Islet precursor cell (in vitro differentiated cells): ENCODE results near the gene PIEZO1.

Source experiments
- DNase-seq: peaks from one replicate; pipeline ENCODE4 v3.0.0-alpha.2; 2018

The PIEZO1 gene

DNA sequence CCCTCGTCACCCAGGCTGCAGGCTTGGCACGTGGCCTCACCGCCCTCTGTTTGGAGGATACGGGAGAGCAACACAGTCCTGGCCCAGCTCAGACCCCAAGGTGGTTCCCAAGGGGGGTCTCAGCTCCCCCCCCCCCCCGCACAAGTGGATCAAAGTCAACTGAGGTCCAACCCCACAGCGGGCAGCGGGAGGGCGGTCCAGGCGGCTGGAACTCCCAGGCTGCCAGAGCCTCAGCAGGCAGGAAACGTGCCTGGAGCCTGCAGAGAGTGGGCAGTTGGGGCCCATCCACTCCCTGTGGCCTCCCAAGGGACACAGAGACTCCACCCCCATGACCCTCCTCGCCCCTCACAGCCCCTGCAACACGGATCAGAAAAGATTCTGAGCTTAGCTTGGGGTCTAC lies 36.7 kb downstream of the PIEZO1 start:
- no peak for DNase-seq

DNA sequence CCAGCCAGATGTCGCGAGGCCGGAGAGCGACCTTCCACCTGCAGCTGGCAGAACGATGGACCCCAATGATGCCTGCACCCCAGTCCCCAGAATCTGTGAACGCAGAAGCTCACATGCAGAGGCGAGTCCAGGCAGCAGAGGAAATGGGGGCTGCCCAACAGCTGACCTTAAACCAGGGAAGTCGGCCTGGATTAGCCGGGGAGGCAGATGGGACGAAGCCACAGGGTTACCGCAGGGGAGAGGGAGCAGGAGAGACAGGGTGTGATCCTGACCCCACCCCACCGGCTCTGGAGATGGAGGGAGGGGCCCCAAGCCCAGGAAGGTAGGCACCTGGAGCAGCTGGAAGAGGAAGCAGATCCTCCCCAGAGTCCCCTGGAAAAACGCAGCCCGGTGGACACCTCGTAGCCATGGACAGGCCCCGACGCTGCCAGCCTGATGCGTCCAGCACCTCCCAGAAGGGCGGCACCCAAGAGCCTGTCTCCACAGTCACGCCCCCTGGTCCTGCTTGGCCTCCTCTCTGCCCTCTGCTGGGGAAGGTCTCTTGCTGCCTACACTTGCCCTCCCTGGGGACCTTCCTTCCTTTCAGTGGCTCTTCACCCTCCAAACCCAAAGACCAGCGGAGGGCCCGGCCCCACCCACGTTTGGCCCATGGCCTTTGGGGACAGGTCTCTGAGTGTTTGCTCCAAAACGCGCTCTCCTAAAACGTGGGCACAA lies 37.3 kb downstream of the PIEZO1 start:
- peak; percentile 85 for DNase-seq

- no peak for DNase-seq
These were observed 38.5 kb downstream of the PIEZO1 start for GRCh38 chr16:88746506-88746905.

GRCh38 chr16:88744577-88745521 lies 40.2 kb downstream of the PIEZO1 start:
- no peak for DNase-seq

DNA sequence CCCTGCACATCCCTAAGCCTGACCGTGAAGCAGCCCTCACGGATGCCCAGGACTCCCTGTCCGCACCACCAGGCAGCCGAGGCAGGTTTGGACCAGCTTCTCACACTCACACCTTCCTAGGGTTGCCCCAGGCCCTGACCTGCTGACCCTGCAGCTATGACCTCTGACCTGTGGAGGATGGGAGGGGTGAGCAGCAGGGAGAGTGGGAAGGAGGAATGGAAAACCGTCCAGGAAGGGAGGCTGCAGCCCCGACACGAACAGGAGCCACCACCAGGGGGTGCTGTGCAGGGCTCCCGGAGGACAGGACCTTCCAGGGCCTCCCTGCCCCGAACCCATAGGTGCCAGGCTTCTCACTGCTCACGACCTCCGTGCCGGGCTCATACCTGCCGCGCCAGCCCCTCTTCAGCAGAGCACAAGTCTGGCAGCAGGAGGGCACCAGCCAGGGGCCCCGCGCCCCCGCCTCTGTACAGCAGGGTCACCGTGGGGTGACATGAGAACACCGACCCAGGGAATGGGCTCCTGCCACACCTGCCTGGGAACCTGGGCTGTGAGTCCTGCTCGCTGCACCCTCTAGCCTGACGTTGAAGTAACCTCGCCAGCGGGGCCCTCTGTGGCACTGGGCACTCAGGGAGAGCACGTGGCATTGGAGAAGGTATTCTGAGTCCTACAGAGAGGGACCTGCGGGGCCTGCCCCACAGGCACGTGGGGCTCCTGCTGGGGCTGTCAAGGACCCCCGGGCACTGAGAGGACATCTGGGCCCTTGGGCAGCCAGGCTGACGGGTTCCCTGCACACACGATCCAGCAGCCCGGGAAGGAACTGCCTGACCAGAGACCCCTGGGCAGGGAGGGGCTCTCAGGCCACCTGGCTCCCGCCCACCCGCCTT lies 41.1 kb downstream of the PIEZO1 start:
- DNase-seq: peak; percentile 87

DNA sequence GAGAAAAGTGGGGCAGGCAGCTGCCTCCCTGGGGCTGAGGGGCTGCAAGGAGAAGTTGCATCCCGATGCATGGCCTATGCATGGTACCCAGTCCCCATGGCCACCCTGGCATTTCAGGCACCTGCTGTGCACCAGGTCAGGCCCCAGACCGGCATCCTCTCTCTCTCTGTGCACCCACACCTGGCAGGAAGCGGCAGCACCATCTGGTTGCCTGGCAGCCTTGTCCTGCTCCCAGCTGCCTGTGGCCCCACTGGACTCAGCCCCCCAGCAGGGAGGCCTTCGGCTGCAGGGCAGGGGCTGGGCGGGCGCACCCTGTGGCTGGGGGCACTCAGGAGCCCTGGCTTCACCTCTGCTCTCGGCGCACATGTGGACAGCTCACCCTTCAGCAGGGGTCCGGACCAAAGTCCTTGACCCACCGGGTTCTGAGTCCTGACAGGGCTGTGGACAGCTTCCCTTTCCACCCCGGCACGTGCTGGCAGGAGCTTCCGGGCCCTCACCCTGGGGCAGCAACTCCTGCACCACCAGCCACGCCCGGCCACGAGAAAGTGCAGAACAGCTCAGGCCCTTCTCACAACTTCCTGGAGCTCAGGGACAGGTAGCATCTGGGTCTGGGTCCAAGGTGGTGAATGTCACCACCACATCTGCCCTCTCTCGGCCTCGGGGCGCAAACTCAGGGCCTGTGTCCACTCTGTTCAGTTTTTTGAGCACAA lies 42.0 kb downstream of the PIEZO1 start:
- DNase-seq: no peak

GRCh38 chr16:88741368-88741767 lies 43.7 kb downstream of the PIEZO1 start:
- DNase-seq: no peak

- no peak for DNase-seq
These were observed 44.3 kb downstream of the PIEZO1 start for GRCh38 chr16:88740727-88741055.

DNA sequence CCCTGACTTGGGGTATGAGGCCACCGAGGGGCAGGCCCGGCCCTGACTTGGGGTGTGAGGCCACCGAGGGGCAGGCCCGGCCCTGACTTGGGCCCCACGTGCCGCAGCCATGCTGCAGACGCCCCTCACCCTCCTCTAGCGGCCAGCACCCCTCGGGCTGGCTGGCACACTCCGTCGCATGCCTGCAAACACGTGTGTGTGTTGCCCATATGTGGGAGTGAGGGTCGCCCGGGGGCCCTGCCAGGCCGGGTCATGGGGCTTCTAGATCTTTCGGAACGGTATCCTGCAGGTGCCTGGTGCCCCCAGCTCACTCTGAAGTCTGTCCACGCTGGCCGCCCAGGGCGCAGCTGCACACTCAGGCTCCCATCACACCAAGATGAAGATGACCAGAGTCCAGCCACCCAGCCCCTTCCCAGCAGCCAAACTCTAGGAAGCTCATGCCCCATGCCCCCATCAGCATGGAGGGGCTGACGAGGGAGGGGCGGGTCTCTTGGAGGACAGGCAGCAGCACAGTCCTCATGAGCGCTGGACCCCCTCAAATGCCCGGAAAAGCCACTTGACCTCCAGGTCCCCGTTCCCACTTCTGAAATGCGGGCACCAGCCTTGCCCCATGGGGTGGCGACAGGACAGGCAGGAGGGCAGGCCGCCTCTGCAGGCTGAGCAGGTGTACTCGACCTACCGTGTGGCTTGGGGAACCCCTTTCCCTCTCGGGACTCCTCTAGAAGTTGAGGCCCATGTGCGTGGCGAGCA lies 44.9 kb downstream of the PIEZO1 start:
- no peak for DNase-seq

DNA sequence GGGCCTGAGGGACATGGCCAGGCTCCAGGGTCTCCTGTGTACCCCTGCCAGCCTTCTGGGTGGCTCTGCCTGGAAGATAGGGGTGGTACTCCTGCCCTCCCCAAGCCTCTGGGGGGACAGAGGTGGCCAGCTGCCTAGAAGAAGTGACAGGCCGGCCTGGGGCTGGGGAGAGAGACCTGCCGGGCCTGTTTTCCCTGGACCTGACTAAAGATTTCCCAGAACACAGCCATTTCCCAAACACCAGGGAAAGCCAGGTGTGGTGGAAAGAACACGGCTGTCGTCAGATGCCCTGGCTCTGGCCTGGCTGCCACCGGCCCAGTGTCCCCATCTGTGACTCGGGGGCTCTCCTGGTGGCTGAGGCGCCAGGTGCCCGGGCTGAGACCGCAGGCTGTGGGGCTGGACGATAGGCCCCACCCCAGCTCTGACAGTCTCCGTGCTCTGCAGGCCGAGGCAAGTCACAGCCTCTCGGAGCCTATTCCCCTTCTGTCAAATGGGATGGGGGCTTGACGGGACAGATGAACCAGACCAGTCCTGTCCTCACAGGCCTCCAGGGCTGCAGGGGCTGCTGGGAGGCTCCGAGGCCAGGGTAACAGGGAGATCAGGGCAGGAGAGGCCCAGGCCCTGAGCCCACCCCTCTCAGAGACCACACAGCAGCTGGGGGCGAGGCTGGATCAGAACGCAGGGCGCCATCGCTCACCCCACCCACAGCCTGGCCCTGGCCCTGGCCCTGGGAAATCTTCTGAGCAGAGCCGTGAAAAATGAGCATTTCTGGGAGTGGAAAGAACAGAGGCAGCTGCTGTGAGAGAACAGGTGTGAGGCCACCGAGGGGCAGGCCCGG lies 45.7 kb downstream of the PIEZO1 start:
- DNase-seq: no peak

DNA sequence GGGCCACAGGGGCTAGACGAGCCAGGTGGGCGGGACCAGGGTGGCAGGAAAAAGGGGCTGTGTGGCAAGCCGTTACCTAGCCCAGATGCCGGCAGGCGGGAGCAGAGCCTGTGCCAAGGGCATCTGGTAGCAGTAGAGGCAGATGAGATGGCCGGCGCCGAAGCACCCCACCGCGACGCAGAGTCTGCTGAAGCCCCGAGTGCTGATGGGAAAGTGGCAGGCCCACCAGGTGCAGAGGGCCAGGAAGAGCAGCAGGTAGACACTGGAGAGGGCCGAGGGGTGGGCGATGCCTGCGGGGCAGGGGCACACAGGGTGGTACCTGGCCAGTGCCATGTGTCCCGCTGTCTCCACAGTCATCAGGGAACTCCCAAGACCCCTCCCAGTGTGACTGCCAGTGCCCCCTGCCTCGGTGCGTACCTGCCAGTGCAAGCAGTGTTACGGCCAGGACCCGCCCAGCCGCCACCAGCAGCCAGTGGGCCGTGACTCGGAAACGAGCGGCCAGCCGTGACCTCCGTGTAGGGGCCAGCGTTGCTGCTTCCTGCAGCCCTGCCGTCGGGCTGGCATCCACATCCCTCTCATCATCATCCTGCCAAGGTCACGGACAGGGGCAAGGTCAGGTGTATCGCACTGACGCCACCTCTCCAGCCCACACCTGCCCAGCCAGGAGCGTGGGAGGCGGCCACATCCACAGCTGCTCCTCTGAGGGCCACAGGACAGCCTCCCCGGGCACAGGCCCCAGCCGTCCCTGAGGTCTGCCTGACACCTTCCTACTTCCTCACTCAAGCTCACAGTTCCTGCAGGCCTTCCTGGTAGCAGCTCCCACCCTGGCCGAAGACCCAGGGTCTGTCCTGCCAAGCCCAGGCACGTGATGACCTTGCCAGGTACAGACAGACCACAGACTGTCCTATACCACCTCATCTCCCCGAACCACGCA lies 46.6 kb downstream of the PIEZO1 start:
- no peak for DNase-seq

DNA sequence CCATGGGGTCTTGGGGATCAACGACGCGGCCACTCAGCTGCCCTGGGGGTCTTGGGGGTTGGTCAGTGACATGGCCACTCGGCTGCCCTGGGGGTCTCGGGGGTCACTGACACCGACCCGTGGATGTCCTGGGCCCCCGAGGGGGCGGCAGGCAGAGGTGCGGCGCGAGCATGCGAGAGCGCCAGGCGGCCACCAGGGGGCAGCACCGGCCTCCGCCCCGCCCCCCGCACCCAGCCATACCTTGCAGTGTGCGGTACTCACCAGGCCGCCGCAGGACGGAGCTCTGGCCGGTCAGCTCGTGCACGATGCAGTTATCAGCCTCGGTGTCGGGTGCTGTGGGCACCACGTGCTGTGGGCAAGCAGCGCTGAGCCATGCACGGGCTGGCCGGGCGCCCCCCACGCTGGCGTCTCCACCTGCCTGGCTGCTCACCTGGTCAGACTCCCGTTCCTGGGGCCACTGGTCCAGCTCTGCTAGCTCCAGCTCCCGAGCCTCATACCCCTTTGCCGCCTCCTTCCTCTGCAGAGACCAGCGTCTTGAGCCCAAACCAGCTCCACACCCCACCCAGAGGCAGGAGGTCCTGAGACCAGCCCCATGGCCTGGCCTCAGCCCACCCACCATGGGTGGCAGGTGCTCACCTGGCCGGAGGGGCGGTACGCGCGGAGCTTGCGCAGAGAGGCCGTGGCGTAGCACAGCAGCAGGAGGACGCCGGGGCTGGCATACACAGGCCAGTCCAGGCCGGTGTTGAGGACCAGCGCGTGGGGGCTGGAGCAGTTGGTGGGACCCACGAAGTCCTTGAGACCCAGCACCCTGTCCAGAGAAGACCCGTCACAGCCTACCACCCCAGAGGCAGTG lies 47.5 kb downstream of the PIEZO1 start:
- DNase-seq: peak; percentile 80

DNA sequence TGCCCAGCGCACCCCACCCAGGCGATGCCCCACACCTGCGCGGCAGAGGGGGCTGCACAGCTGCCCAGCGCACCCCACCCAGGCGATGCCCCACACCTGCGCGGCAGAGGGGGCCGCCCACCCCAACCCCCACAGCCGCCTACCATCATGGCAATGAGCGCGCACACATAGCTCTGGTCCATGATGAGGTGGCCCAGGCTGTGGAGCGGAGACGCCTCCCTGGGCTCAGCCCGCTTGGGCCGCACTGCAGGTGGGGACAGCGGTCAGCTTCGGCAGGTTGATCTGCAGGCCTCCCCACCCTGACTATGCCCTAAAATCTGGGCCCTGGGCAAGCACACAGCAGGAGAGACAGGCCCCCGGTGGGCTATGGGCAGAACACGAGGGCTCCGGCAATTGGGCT lies 48.5 kb downstream of the PIEZO1 start:
- no peak for DNase-seq

- no peak for DNase-seq
These were observed 48.9 kb downstream of the PIEZO1 start for GRCh38 chr16:88736088-88736487.

DNA sequence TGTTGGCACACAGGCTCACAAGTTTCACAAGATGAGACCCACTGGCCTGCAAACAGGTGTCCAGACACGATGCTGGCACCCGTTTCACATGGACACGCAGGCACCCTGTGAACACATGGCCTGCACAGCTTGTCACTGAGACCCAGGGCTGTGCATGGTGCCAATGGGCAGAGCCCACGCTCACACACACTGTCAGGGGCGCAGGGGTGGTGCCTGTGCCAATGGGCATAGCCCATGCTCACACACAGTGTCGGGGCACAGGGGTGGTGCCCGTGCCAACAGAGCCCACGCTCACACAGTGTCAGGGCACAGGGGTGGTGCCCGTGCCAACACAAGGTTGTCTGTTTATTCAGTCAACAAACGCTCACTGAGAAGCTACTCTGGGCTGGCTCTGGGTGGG lies 49.4 kb downstream of the PIEZO1 start:
- no peak for DNase-seq

GRCh38 chr16:88735121-88735520 lies 49.9 kb downstream of the PIEZO1 start:
- DNase-seq: no peak

GRCh38 chr16:88734361-88734728 lies 50.7 kb downstream of the PIEZO1 start:
- no peak for DNase-seq

DNA sequence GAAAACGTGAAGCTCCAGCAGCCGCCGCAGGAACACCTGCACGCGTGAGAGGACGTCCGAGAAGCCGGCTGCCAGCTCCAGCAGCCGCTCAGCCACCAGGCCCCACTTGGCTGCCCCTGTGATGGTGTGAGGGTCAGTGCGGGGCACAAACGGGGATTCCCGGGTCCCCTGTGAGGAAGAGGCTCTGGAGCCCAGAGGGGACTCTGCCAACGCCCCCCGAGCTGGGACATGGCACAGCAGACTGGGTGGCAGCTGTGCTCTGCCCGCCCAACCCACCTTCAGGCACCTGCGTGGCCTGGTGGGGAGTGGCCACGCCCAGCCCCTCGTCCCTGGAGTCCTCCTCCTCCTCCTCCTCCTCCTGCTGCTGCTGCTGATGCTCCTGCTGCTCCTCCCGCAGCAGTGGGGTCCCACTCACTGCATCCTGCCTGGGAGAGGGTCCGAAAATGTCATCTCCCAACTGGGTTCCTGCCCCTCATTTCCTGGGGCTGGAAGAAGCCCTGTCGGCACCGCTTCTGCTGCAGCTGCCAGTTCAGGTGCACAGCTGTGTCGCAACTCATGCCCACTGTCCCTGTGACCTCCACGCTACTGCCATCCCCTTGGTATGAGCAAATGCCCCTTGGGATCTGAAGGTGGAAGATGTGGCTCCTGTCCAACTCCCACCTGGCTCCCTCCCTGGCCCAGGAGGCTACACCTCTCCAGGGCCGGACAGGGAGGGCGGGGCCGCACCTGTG lies 51.2 kb downstream of the PIEZO1 start:
- no peak for DNase-seq
